Trophoblast cell (in vitro differentiated cells and primary cell): ENCODE results near the gene PAX8.

ENCODE experiments used
- DNase-seq, 2 donors: peaks; one replicate each; pipeline ENCODE4 v3.0.0-alpha.2; 2016
- H2AFZ ChIP-seq: 2 replicates; pipeline ENCODE4 v1.6.1; 2013; ENCODE audit warnings: low read length, moderate library complexity, mild to moderate bottlenecking; ENCODE audit not compliant: insufficient read depth, poor library complexity
- H2AK5ac ChIP-seq: 2 replicates; pipeline ENCODE4 v1.6.1; 2013; ENCODE audit warnings: mild to moderate bottlenecking, low read length
- H2BK120ac ChIP-seq: 2 replicates; pipeline ENCODE4 v1.6.1; 2013; ENCODE audit warnings: low read length, mild to moderate bottlenecking, moderate library complexity; ENCODE audit not compliant: insufficient read depth, poor library complexity
- H2BK12ac ChIP-seq: 2 replicates; pipeline ENCODE4 v1.6.1; 2013; ENCODE audit warnings: mild to moderate bottlenecking, low read length, moderate library complexity
- H2BK5ac ChIP-seq: 2 replicates; pipeline ENCODE4 v1.6.1; 2013; ENCODE audit warnings: low read length, low read depth, moderate library complexity, mild to moderate bottlenecking; ENCODE audit not compliant: poor library complexity
- H3K14ac ChIP-seq: 2 replicates; pipeline ENCODE4 v1.6.1; 2013; ENCODE audit warnings: mild to moderate bottlenecking, low read length
- H3K18ac ChIP-seq: 2 replicates; pipeline ENCODE4 v1.6.1; 2013; ENCODE audit warnings: mild to moderate bottlenecking, low read length
- H3K23ac ChIP-seq: 2 replicates; pipeline ENCODE4 v1.6.1; 2013; ENCODE audit warnings: low read length
- H3K27ac ChIP-seq: 2 replicates; pipeline ENCODE4 v1.5.1; 2013; ENCODE audit warnings: low read depth, mild to moderate bottlenecking, inconsistent platforms, low read length, moderate library complexity
- H3K27me3 ChIP-seq: 2 replicates; pipeline ENCODE4 v1.6.1; 2013; ENCODE audit warnings: inconsistent platforms, mild to moderate bottlenecking, low read length, moderate library complexity; ENCODE audit not compliant: insufficient read depth
- H3K36me3 ChIP-seq, 2 experiments: 1 replicate in 1 of 2; 2 replicates in 1 of 2; pipeline ENCODE4 v1.6.1; 2013; ENCODE audit warnings: low read length in 2 of 2, mild to moderate bottlenecking in 2 of 2, moderate library complexity in 1 of 2; ENCODE audit not compliant: insufficient read depth in 2 of 2, control insufficient read depth in 1 of 2
- H3K4ac ChIP-seq: 2 replicates; pipeline ENCODE4 v1.6.1; 2013; ENCODE audit warnings: low read depth, mild to moderate bottlenecking, low read length, moderate library complexity
- H3K4me1 ChIP-seq, 2 experiments: 1 replicate in 1 of 2; 2 replicates in 1 of 2; pipeline ENCODE4 v1.6.1; 2013; ENCODE audit warnings: low read length in 2 of 2, mild to moderate bottlenecking in 2 of 2, moderate library complexity in 1 of 2; ENCODE audit not compliant: insufficient read depth in 2 of 2, control insufficient read depth in 1 of 2
- H3K4me2 ChIP-seq: 2 replicates; pipeline ENCODE4 v1.6.1; 2013; ENCODE audit warnings: inconsistent platforms, mild to moderate bottlenecking, low read length, moderate library complexity
- H3K4me3 ChIP-seq: 2 replicates; pipeline ENCODE4 v1.5.1; 2013; ENCODE audit warnings: mild to moderate bottlenecking, low read depth, low read length, inconsistent platforms
- H3K79me1 ChIP-seq: one replicate; pipeline ENCODE4 v1.6.1; 2013; ENCODE audit warnings: low read length
- H3K79me2 ChIP-seq: 2 replicates; pipeline ENCODE4 v1.6.1; 2013; ENCODE audit warnings: low read length, mild to moderate bottlenecking; ENCODE audit not compliant: control insufficient read depth, insufficient read depth, poor library complexity
- H3K9ac ChIP-seq: 2 replicates; pipeline ENCODE4 v1.6.1; 2013; ENCODE audit warnings: mild to moderate bottlenecking, low read length
- H3K9me3 ChIP-seq: 2 replicates; pipeline ENCODE4 v1.6.1; 2013; ENCODE audit warnings: low read depth, mild to moderate bottlenecking, control low read depth, inconsistent platforms, low read length; ENCODE audit not compliant: insufficient read depth
- H4K12ac ChIP-seq: 2 replicates; pipeline ENCODE4 v1.6.1; 2013; ENCODE audit warnings: low read depth, mild to moderate bottlenecking, low read length, moderate library complexity
- H4K8ac ChIP-seq: 2 replicates; pipeline ENCODE4 v1.6.1; 2013; ENCODE audit warnings: low read depth, mild to moderate bottlenecking, low read length, moderate library complexity
- H4K91ac ChIP-seq: one replicate; pipeline ENCODE4 v1.6.1; 2013; ENCODE audit warnings: low read depth, mild to moderate bottlenecking, low read length, moderate library complexity
- WGBS: extraction: QIAGEN DNeasy Blood & Tissue Kit; methylation state at CpG from one replicate; pipeline ENCODE4 v1.1.7; 2013; ENCODE audit warnings: missing lambda C conversion rate; ENCODE audit not compliant: insufficient read length, insufficient coverage; ENCODE audit errors: extremely low coverage; 5-methylcytosine and 5-hydroxymethylcytosine counted together

PAX8 gene

GRCh38 chr2:113252047-113252590 is 26.6 kb downstream of the PAX8 start:
- H3K79me1 ChIP-seq: no peaks in the 10 kb centered on the region
- no peak overlapping the region for H2BK12ac ChIP-seq
- no peak overlapping the region for H3K14ac ChIP-seq
- H3K79me2 ChIP-seq: no peaks in the 10 kb centered on the region
- no peak overlapping the region for H3K9ac ChIP-seq
- no peaks in the 10 kb centered on the region for H3K9me3 ChIP-seq
- H3K18ac ChIP-seq: no peak overlapping the region
- H3K23ac ChIP-seq: no peak overlapping the region
- DNase-seq: no peak
- no peak overlapping the region for H3K4me3 ChIP-seq
- no peak overlapping the region for H4K8ac ChIP-seq
- no peaks in the 10 kb centered on the region for H3K36me3 ChIP-seq
- no peak overlapping the region for H4K91ac ChIP-seq
- H3K4me2 ChIP-seq: no peak overlapping the region
- H2AK5ac ChIP-seq: no peak overlapping the region
- H3K27ac ChIP-seq: no peak overlapping the region
- WGBS: no CpG with 5 or more reads among the region's 3 CpGs
- no peaks in the 10 kb centered on the region for H3K27me3 ChIP-seq
- no peak overlapping the region for H2BK5ac ChIP-seq
- no peak overlapping the region for H2BK120ac ChIP-seq
- H3K4ac ChIP-seq: no peak overlapping the region
- H3K4me1 ChIP-seq: no peaks in the 10 kb centered on the region
- H4K12ac ChIP-seq: no peak overlapping the region
- no peak overlapping the region for H2AFZ ChIP-seq

- no peaks in the 10 kb centered on the region for H3K79me1 ChIP-seq
- H3K4me3 ChIP-seq: no peak overlapping the region
- no peak overlapping the region for H3K27ac ChIP-seq
- H3K4me2 ChIP-seq: no peak overlapping the region
- no peak overlapping the region for H2AFZ ChIP-seq
- no peak overlapping the region for H3K4ac ChIP-seq
- H3K9me3 ChIP-seq: no peaks in the 10 kb centered on the region
- H4K91ac ChIP-seq: no peak overlapping the region
- H2BK12ac ChIP-seq: no peak overlapping the region
- H3K18ac ChIP-seq: no peak overlapping the region
- no CpG with 5 or more reads among the region's 7 CpGs for WGBS
- H2AK5ac ChIP-seq: no peak overlapping the region
- no peaks in the 10 kb centered on the region for H3K4me1 ChIP-seq
- DNase-seq: no peak
- no peak overlapping the region for H4K12ac ChIP-seq
- H3K36me3 ChIP-seq: no peaks in the 10 kb centered on the region
- H2BK120ac ChIP-seq: no peak overlapping the region
- H2BK5ac ChIP-seq: no peak overlapping the region
- no peak overlapping the region for H3K23ac ChIP-seq
- no peak overlapping the region for H3K14ac ChIP-seq
- no peaks in the 10 kb centered on the region for H3K79me2 ChIP-seq
- H3K27me3 ChIP-seq: no peaks in the 10 kb centered on the region
- H4K8ac ChIP-seq: no peak overlapping the region
- no peak overlapping the region for H3K9ac ChIP-seq
Measured at GRCh38 chr2:113251118-113251517, 27.6 kb downstream of the PAX8 start.

- Histone ChIP-seq H3K4me2 (no peak overlapping the region), H3K9me3 (no peaks in the 10 kb centered on the region), H3K14ac (no peak overlapping the region), H3K27ac (no peak overlapping the region), H2BK5ac (no peak overlapping the region), H2AFZ (no peak overlapping the region), H3K27me3 (no peaks in the 10 kb centered on the region), H3K4me3 (no peak overlapping the region), H4K8ac (no peak overlapping the region), H3K4ac (no peak overlapping the region), H3K79me1 (no peaks in the 10 kb centered on the region), H2BK12ac (no peak overlapping the region), H3K4me1 (no peaks in the 10 kb centered on the region), H2BK120ac (no peak overlapping the region), H3K36me3 (no peaks in the 10 kb centered on the region), H3K79me2 (no peaks in the 10 kb centered on the region), H3K18ac (no peak overlapping the region), H4K12ac (no peak overlapping the region), H3K23ac (no peak overlapping the region), H2AK5ac (no peak overlapping the region), H4K91ac (no peak overlapping the region), H3K9ac (no peak overlapping the region)
- no CpG with 5 or more reads among the region's 10 CpGs for WGBS
- DNase-seq: peak; percentile 54 to 83
Measured at GRCh38 chr2:113248997-113249770, 29.5 kb downstream of the PAX8 start.

- WGBS: no CpG with 5 or more reads among the region's 14 CpGs
Measured at GRCh38 chr2:113246606-113247005, 32.1 kb downstream of the PAX8 start.

More at GRCh38 chr2:113246606-113247005, 32.1 kb downstream of the PAX8 start:
- Histone ChIP-seq H3K4me3 (no peak overlapping the region), H3K14ac (no peak overlapping the region), H3K9me3 (no peaks in the 10 kb centered on the region), H4K91ac (no peak overlapping the region), H3K27me3 (no peaks in the 10 kb centered on the region), H3K23ac (no peak overlapping the region), H3K27ac (no peak overlapping the region), H3K9ac (no peak overlapping the region), H3K4me2 (no peak overlapping the region), H4K12ac (no peak overlapping the region), H3K4me1 (no peaks in the 10 kb centered on the region), H3K79me1 (no peaks in the 10 kb centered on the region), H2BK120ac (no peak overlapping the region), H2BK12ac (no peak overlapping the region), H3K36me3 (no peaks in the 10 kb centered on the region), H3K79me2 (no peaks in the 10 kb centered on the region), H4K8ac (no peak overlapping the region), H2AFZ (no peak overlapping the region), H2AK5ac (no peak overlapping the region), H3K18ac (no peak overlapping the region), H3K4ac (no peak overlapping the region), H2BK5ac (no peak overlapping the region)
- DNase-seq: no peak
